NCI-H460 (cell line): Measurements from ENCODE around the gene ANKRD33B. TPM values are rescaled to one million over a fixed set of nuclear protein-coding genes. Genes with fewer than 3 reads are reported as not detected.

Experiments used
- small RNA-seq, 2 experiments: library from RNA; depleted of rRNA; stranded (forward); fragments of <200 nt; gene quantifications; one replicate each; pipeline ENCODE3, GENCODE V24; 2014
- total RNA-seq: library from RNA; depleted of rRNA; stranded (reverse); fragments of >200 nt; shearing (Covaris generic); gene quantifications from 2 replicates; pipeline ENCODE4 v1.2.3, GENCODE V29; 2014; rRNA removed

The ANKRD33B gene
- total RNA-seq, 1 experiment from 2014 or later: 8.4 TPM

Small RNA genes lying within 50 kb of the gene (small RNA-seq; reads per million reads assigned to genes)
- gene AC012629.4 (0 to 0.02 reads per million in 2 experiments), gene AC112200.1 (0 to 0.02 reads per million in 2 experiments)

Other genes starting within 250 kb of the ANKRD33B start
- 39.5 and 49.8 TPM in 2 replicates for gene MARCHF6, start 210.4 kb upstream of the ANKRD33B start, total RNA-seq
- gene ROPN1L, start 122.2 kb upstream of the ANKRD33B start, total RNA-seq: 0.35 and 0.49 TPM in 2 replicates
- gene DAP, start 197.2 kb downstream of the ANKRD33B start, total RNA-seq: 10.8 and 12.3 TPM in 2 replicates